Mesothelial cell of epicardium (in vitro differentiated cells): ENCODE data around the gene PHACTR1. TPM values are rescaled to one million over a fixed set of nuclear protein-coding genes. Genes with fewer than 3 reads are reported as not detected.

Source experiments
- DNase-seq, 2 experiments: peaks; one replicate each; pipeline ENCODE4 v3.0.0; 2021; ENCODE audit warnings: low spot score in 2 of 2; ENCODE audit not compliant: unreplicated experiment in 2 of 2
- H3K27ac Mint-ChIP-seq: 2 replicates; pipeline ENCODE4 v1.8.0; 2021; ENCODE audit warnings: mixed read lengths
- H3K27me3 Mint-ChIP-seq: 2 replicates; pipeline ENCODE4 v1.8.0; 2021; ENCODE audit warnings: low read depth, mixed read lengths
- H3K36me3 Mint-ChIP-seq: 2 replicates; pipeline ENCODE4 v1.8.0; 2021; ENCODE audit warnings: mixed read lengths
- H3K4me1 Mint-ChIP-seq: 2 replicates; pipeline ENCODE4 v1.8.0; 2021; ENCODE audit warnings: mixed read lengths
- H3K4me3 Mint-ChIP-seq: 2 replicates; pipeline ENCODE4 v1.8.0; 2021; ENCODE audit warnings: mild to moderate bottlenecking, moderate library complexity, mixed read lengths
- H3K9me3 Mint-ChIP-seq: 2 replicates; pipeline ENCODE4 v1.8.0; 2021; ENCODE audit warnings: mixed read lengths
- total RNA-seq: library from RNA; stranded (reverse); gene quantifications from 3 replicates; pipeline ENCODE4 v1.2.1, GENCODE V29; 2021
- TF ChIP-seq, protein P1 (sequence below): fragments of 200-600 bp; sonication (generic); IDR thresholded peaks from one replicate; pipeline ENCODE4 v1.5.0; 2021; ENCODE audit warnings: antibody characterized with exemption; ENCODE audit not compliant: unreplicated experiment

PHACTR1 gene
- total RNA-seq, 1 donor from 2014 or later = 0.76 TPM

DNA sequence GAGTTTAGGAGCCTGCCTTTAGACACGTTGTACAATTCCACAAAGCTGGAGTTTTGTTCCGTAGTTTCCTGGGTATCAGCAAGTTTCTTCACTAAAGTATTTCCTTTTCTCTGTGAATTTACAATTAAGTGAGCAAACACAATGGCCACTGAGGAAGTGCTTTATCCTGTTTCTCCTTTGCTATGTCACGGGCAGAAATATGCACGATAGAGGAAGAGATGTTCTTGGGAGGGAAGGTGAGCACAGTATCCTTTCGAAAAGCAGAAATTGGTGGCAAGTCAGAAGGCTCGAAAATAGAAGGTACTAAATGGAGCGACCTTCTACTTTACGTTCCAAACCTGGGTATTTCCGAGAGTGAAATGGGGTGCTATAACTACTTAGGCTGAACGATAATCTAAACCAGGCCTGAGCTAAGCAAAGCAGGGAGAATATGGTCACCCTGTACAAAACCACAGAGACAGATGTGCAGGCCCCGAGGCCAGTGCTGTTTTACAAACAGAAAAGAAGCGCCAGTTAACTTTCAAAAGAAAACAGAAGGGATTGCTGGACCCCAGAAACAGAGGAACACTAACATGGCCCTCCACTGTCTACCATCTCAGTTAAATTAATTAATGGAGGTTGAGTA is 352.1 kb downstream of the PHACTR1 start:
- Mint-ChIP-seq H3K36me3 (no peaks in the 10 kb centered on the region), H3K27ac (no peak overlapping the region)

GRCh38 chr6:13071550-13072345 is 355.2 kb downstream of the PHACTR1 start:
- Mint-ChIP-seq H3K4me1 (no peaks in the 10 kb centered on the region), H3K36me3 (no peaks in the 10 kb centered on the region), H3K4me3 (no peak overlapping the region), H3K27me3 (peaks cover 18% of the 10 kb centered on the region), H3K27ac (no peak overlapping the region), H3K9me3 (no peaks in the 10 kb centered on the region)
- no peak for DNase-seq
- TF ChIP-seq, protein P1, sequence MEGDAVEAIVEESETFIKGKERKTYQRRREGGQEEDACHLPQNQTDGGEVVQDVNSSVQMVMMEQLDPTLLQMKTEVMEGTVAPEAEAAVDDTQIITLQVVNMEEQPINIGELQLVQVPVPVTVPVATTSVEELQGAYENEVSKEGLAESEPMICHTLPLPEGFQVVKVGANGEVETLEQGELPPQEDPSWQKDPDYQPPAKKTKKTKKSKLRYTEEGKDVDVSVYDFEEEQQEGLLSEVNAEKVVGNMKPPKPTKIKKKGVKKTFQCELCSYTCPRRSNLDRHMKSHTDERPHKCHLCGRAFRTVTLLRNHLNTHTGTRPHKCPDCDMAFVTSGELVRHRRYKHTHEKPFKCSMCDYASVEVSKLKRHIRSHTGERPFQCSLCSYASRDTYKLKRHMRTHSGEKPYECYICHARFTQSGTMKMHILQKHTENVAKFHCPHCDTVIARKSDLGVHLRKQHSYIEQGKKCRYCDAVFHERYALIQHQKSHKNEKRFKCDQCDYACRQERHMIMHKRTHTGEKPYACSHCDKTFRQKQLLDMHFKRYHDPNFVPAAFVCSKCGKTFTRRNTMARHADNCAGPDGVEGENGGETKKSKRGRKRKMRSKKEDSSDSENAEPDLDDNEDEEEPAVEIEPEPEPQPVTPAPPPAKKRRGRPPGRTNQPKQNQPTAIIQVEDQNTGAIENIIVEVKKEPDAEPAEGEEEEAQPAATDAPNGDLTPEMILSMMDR = no peak

More for the DNA sequence above, 352.1 kb downstream of the PHACTR1 start:
- Mint-ChIP-seq H3K9me3 (no peaks in the 10 kb centered on the region), H3K4me1 (no peaks in the 10 kb centered on the region), H3K27me3 (peaks cover 22% of the 10 kb centered on the region), H3K4me3 (no peak overlapping the region)
- TF ChIP-seq, protein P1 = no peak
- DNase-seq = no peak

GRCh38 chr6:13072686-13073347 is 356.2 kb downstream of the PHACTR1 start:
- no peak overlapping the region for H3K27ac Mint-ChIP-seq
- H3K4me3 Mint-ChIP-seq = no peak overlapping the region
- H3K27me3 Mint-ChIP-seq = peaks cover 25% of the 10 kb centered on the region
- H3K9me3 Mint-ChIP-seq = no peaks in the 10 kb centered on the region
- TF ChIP-seq, protein P1 = no peak
- no peaks in the 10 kb centered on the region for H3K4me1 Mint-ChIP-seq
- no peaks in the 10 kb centered on the region for H3K36me3 Mint-ChIP-seq
- no peak for DNase-seq

GRCh38 chr6:13074415-13075140 is 358.0 kb downstream of the PHACTR1 start:
- Mint-ChIP-seq H3K36me3 (no peaks in the 10 kb centered on the region), H3K9me3 (no peaks in the 10 kb centered on the region), H3K27me3 (peaks cover 27% of the 10 kb centered on the region), H3K4me3 (no peak overlapping the region), H3K27ac (no peak overlapping the region), H3K4me1 (no peaks in the 10 kb centered on the region)
- TF ChIP-seq, protein P1 = no peak
- DNase-seq = no peak

DNA sequence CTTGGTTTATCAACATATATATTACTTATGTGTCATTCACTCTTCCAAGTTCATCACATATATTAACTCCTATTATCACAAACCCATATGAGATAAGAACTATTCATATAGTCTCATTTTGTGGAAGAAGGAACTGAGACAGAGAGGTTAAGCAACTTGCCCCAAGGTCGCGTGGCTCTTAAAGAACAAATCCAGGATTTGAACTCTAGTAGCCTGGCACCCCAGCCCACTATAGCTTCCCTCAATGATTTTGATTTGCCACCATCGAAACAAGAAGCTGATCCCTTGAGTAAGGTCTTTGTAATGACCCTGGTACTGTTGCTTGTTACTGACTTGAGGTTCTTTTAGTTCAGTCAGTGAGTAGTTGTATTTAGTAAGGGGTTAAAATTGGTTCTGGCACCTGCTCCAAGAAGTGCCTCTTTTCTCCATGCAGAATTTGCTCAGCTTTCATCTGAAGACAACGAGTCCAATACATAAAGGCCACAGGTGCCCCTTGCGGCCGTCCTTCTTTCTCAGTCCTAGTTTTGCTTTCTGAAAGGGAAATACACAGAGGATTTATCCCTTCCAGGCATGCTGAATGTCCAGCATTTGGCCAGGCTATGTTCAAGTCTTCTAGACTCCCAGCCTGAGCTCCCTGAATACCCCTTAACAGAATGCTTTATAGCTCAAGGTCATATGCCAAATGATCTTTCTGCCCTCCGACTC is 358.7 kb downstream of the PHACTR1 start:
- peaks cover 34% of the 10 kb centered on the region for H3K27me3 Mint-ChIP-seq
- H3K36me3 Mint-ChIP-seq = no peaks in the 10 kb centered on the region
- H3K4me3 Mint-ChIP-seq = no peak overlapping the region
- TF ChIP-seq, protein P1 = no peak
- H3K9me3 Mint-ChIP-seq = no peaks in the 10 kb centered on the region
- no peaks in the 10 kb centered on the region for H3K4me1 Mint-ChIP-seq
- no peak overlapping the region for H3K27ac Mint-ChIP-seq
- DNase-seq = no peak
